Measurements from ENCODE around the gene FOXD4L3. TPM values are rescaled to one million over a fixed set of nuclear protein-coding genes. Genes with fewer than 3 reads are reported as not detected.
"Not testable (repeated sequence)": the region's sequence is repeated elsewhere in the genome, so short reads cannot be mapped to it uniquely, and the experiment has no call there.

Gene FOXD4L3
- total and polyA plus RNA-seq, 4 donors, result 0.17 to 0.81 (median 0.24) TPM; not detected in 1

- not testable (repeated sequence) for H3K4me1 ChIP-seq (ENCODE audit: control insufficient read depth, insufficient read depth, low read length); DNase-seq (ENCODE audit: low read depth in 4 of 6, low spot score in 6 of 6); H3K27me3 ChIP-seq (ENCODE audit: control insufficient read depth, insufficient read depth, low read length); H3K9me3 ChIP-seq (ENCODE audit: control insufficient read depth, insufficient read depth, low read length); H3K27ac ChIP-seq (ENCODE audit: low read depth, low read length); H3K36me3 ChIP-seq (ENCODE audit: control insufficient read depth, insufficient read depth, low read length); H3K4me3 ChIP-seq (ENCODE audit: low read depth, low read length)
- WGBS (ENCODE audit: insufficient coverage), result 83% methylated on average over 1 of the region's 4 CpGs
Observed at GRCh38 chr9:68343242-68343641, 40.6 kb downstream of the FOXD4L3 start.

- not testable (repeated sequence) for H3K9me3 ChIP-seq (ENCODE audit: control insufficient read depth, insufficient read depth, low read length); H3K27ac ChIP-seq (ENCODE audit: low read depth, low read length); H3K4me3 ChIP-seq (ENCODE audit: low read depth, low read length); DNase-seq (ENCODE audit: low read depth in 4 of 6, low spot score in 6 of 6); H3K36me3 ChIP-seq (ENCODE audit: control insufficient read depth, insufficient read depth, low read length); H3K4me1 ChIP-seq (ENCODE audit: control insufficient read depth, insufficient read depth, low read length); H3K27me3 ChIP-seq (ENCODE audit: control insufficient read depth, insufficient read depth, low read length)
- no CpG with 5 or more reads among the region's 4 CpGs for WGBS (ENCODE audit: insufficient coverage)
Observed at GRCh38 chr9:68343992-68344391, 41.3 kb downstream of the FOXD4L3 start.

GRCh38 chr9:68351689-68352088, 49.0 kb downstream of the FOXD4L3 start:
- not testable (repeated sequence) for H3K27ac ChIP-seq (ENCODE audit: low read depth, low read length); DNase-seq (ENCODE audit: low read depth in 4 of 6, low spot score in 6 of 6); H3K4me1 ChIP-seq (ENCODE audit: control insufficient read depth, insufficient read depth, low read length); H3K4me3 ChIP-seq (ENCODE audit: low read depth, low read length); H3K27me3 ChIP-seq (ENCODE audit: control insufficient read depth, insufficient read depth, low read length); H3K36me3 ChIP-seq (ENCODE audit: control insufficient read depth, insufficient read depth, low read length); H3K9me3 ChIP-seq (ENCODE audit: control insufficient read depth, insufficient read depth, low read length)
- 60% methylated on average over 1 of the region's 4 CpGs for WGBS (ENCODE audit: insufficient coverage)

Other genes with a start within 250 kb of the FOXD4L3 start
- 10 to 100 TPM; 27.5 to 28.6 TPM for gene ZNG1C, start 60.9 kb upstream of the FOXD4L3 start, total RNA-seq
- gene ZNG1C, start 60.9 kb upstream of the FOXD4L3 start, polyA plus RNA-seq (ENCODE audit: insufficient read length in 2 of 2), result 10 to 100 TPM; 23.1 to 30.8 TPM
- gene PGM5, start 53.7 kb downstream of the FOXD4L3 start, total RNA-seq, result 10 to 100 TPM; 16.8 to 55.9 TPM
- gene PGM5, start 53.7 kb downstream of the FOXD4L3 start, polyA plus RNA-seq (ENCODE audit: insufficient read length in 2 of 2), result 10 to 100 TPM in 1 of 2 donors, 1 to 10 TPM in 1; 5.2 to 11.5 TPM
- gene TMEM252, start 238.0 kb downstream of the FOXD4L3 start, total RNA-seq, result not detected
- under 1 TPM; 0.38 to 0.55 TPM for gene TMEM252, start 238.0 kb downstream of the FOXD4L3 start, polyA plus RNA-seq (ENCODE audit: insufficient read length in 2 of 2)